Hypothalamus (tissue), 51 donors: ENCODE results near the gene VWA5B1.
A peak's percentile ranks its signal among the peaks of the same experiment; 100 is the strongest.
"Not testable (repeated sequence)": the region's sequence is repeated elsewhere in the genome, so short reads cannot be mapped to it uniquely, and the experiment has no call there.

ENCODE experiments used
- DNase-seq, 51 donors: peaks; one replicate each; lab custom pipeline; 2025; lab: John Stamatoyannopoulos, UW

VWA5B1 gene

GRCh38 chr1:20280341-20280740 is 10.3 kb upstream of the VWA5B1 start:
- DNase-seq = no peak

GRCh38 chr1:20280906-20281305 is 9.8 kb upstream of the VWA5B1 start:
- DNase-seq = no peak

GRCh38 chr1:20281801-20282200 is 8.9 kb upstream of the VWA5B1 start:
- DNase-seq = no peak

- DNase-seq = peak in 5 of 51 donors; percentile 4 to 35 (median 9)
These were observed 8.1 kb upstream of the VWA5B1 start for GRCh38 chr1:20282533-20282932.

- DNase-seq = no peak
These were observed 6.6 kb upstream of the VWA5B1 start for GRCh38 chr1:20284046-20284445.

- DNase-seq = no peak
These were observed 6.0 kb upstream of the VWA5B1 start for GRCh38 chr1:20284625-20285024.

GRCh38 chr1:20285510-20285909 is 5.2 kb upstream of the VWA5B1 start:
- no peak for DNase-seq

GRCh38 chr1:20287696-20288095 is 3.0 kb upstream of the VWA5B1 start:
- DNase-seq = not testable (repeated sequence)

- peak in 3 of 51 donors; percentile 5 to 14 (median 11) for DNase-seq
These were observed 990 bp downstream of the VWA5B1 start for GRCh38 chr1:20291645-20292084.

GRCh38 chr1:20298626-20299025 is 8.0 kb downstream of the VWA5B1 start:
- DNase-seq = peak in 4 of 51 donors; percentile 6 to 19 (median 8)

GRCh38 chr1:20301463-20302107 is 10.9 kb downstream of the VWA5B1 start:
- no peak for DNase-seq

GRCh38 chr1:20302108-20302471 is 11.4 kb downstream of the VWA5B1 start:
- DNase-seq = no peak

GRCh38 chr1:20307026-20307425 is 16.4 kb downstream of the VWA5B1 start:
- DNase-seq = no peak

- DNase-seq = no peak
These were observed 17.9 kb downstream of the VWA5B1 start for GRCh38 chr1:20308569-20308968.

- DNase-seq = no peak
These were observed 20.6 kb downstream of the VWA5B1 start for GRCh38 chr1:20311289-20311688.

GRCh38 chr1:20312310-20312709 is 21.6 kb downstream of the VWA5B1 start:
- no peak for DNase-seq

GRCh38 chr1:20312818-20313217 is 22.1 kb downstream of the VWA5B1 start:
- DNase-seq = no peak

GRCh38 chr1:20317471-20317870 is 26.8 kb downstream of the VWA5B1 start:
- DNase-seq = no peak

- no peak for DNase-seq
These were observed 27.8 kb downstream of the VWA5B1 start for GRCh38 chr1:20318521-20318920.

GRCh38 chr1:20318971-20319370 is 28.3 kb downstream of the VWA5B1 start:
- no peak for DNase-seq

- DNase-seq = no peak
These were observed 29.0 kb downstream of the VWA5B1 start for GRCh38 chr1:20319456-20320220.

GRCh38 chr1:20320704-20321103 is 30.0 kb downstream of the VWA5B1 start:
- no peak for DNase-seq
